Smooth muscle cell of the brain vasculature (primary cell): ENCODE results near the gene PDE7B.

Experiments
- DNase-seq: peaks from one replicate; pipeline ENCODE4 v3.0.0-alpha.2; 2012; ENCODE audit warnings: low read depth, low spot score

The PDE7B gene

DNA sequence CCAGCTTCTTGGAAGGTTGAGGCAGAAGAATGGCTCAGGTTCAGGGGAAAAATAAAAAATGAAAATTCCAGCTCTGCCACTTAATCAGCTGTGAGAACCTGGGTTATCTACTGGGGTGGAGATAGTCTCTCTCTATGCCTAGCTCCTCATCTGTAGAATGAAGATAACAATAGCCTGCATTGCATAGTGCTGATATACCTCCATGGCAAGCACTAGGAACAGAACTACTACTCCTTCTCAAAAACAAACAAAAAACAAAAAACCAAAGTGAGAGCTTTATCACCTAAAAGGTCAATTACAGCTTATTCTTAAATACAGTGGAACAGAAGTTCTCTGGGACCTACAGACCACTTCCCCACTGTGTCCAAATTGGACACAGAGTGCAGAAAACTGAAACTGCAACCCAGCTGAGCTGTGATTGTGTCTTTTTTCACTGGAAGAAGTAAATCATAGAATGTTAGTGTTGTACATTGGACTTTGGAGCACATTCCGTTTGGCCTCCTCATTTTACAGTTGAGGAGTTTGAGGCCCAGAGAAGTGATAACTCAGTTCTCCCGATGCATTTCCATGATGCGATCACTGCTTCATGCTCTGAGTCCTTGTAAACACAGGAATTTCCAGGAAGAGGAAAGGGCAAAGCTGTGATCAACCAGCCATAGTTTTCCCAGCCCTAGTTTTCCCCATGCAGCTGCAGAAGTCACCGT is 375.3 kb downstream of the PDE7B start:
- no peak for DNase-seq

DNA sequence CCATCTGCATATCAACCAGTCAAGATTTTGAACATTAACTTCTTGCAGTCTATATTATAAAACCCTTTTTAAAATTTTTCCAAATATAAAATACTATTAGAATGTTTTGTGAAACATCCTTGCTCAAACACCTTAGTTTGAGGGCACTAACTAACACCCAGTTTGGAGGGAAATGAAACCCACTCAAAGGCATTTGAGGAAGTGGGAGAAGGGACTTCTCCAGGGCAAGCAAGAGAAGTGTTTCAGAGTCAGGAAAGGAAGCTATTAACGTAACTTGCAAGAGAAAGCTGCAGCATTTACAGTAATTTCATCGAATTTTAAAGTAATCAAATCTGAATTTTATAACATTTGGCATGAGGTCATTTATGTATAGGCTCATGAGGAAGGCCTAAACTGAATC is 377.3 kb downstream of the PDE7B start:
- no peak for DNase-seq

DNA sequence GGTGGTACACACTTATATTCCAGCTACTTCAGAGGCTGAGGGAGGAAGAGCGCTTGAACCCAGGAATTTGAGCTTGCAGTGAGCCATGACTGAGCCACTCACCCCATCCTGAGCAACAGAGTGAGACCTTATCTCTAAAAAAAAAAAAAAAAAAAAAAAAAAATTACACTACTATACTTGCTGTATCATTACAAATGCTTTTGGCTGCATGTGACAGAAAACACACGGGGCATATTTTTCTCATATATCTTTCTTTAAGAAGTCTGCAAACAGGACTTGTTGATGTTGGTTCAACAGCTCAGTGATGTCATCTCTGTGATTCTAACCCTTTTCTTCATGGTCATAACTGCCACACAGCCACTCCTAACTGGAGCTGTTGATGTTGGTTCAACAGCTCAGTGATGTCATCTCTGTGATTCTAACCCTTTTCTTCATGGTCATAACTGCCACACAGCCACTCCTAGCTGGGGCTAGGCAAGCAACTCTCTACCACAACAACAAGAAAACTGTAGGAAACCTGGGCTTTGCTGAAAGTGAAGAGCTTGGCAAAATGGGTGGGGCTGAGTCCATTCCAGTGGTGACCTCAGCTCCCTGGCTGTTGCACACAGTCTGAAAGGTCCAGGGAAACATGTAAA is 378.8 kb downstream of the PDE7B start:
- DNase-seq: no peak

DNA sequence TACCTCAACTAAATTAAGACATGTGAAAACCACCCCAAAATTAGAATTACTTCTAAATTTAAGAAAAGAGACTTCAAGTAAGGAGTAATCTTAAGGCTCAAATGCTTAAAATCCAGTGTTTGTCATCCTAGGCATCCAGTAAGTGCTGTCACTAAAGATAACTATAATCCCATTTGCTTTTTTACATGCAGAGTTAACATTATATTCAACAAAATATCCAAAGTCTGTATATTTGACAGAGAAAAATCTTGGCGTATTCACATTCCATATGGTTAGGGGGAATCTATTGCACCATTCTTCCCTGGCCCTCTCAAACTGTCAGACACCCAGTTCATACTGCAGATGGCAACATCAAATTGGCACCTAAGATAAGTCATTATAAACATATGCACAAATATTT is 381.2 kb downstream of the PDE7B start:
- DNase-seq: no peak

DNA sequence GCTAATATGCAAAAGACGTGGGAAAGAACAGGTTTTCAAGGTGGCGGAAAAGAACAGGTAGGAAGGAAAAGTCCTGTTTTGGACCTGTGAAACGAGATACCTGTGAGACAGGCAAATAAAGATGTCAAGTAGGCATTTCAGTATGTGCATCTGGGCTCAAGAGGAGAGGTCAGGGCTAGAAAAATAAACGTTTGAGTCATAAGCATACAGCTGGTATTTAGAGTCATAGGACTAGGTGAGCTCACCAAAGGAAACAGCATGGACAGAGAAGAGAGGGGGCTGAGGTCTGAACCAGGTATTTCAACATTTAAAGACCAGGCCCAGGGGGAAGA is 383.7 kb downstream of the PDE7B start:
- DNase-seq: no peak

DNA sequence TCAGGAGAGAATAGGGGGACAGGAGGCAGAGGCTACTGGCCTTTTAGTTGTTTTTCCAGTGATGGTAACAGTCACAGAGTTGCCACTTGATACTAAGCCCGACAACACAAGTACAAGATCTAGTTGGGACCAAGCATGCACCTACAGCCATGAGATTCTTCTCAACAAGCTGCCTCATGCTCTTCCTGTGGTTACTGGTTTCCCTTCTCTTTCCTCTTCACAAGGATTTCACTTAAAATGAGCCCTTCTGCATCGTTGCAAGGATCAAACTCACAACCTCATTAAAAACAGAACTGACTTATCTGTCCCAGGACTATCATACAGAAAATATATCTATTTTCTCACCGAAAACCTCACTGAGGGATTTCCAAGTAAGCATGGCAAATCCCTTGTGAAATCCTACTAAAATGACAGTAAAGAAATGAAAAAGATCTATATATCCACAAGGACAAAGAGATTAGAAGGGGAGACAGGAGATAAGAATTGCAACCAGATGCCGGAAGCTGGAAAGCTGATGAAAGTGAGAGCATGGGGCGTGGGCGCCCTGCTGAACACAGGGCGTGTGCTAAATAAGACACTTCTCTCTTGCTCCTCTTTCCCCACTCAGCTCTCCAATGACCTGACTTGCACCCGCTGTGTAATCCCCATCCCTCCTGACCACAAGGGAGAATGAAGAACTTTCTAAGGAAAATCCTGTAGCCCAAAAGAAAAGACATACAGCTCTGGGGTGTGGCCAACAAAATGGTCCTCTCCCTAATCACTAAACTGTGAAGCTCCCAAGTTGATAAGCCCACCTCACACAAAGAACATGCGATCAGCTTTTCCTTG is 385.2 kb downstream of the PDE7B start:
- no peak for DNase-seq

DNA sequence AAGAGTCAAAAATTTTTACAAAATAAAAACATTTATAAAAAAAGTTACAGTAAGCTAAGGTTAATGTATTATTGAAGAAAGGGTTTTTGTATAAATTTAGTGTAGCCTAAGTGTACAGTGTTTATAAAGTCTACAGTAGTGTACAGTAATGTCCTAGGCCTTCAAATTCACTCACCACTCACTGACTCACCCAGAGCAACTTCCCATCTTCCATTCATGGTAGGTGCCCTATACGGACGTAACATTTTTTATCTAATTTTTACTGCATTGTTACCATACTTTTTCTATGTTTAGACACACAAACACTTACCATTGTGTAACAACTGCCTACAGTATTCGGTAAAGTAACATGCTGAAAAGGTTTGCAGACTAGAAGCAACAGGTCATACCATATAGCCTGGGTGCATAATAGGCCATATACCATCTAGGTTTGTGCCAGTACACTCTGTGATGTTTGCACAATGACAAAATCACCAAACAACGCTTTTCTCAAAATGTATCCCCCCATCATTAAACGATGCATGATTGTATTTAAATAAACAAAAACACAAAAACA is 392.6 kb downstream of the PDE7B start:
- DNase-seq: no peak
